Tibial nerve (tissue), 4 donors: Measurements from ENCODE around the gene SKA1. TPM values are rescaled to one million over a fixed set of nuclear protein-coding genes. Genes with fewer than 3 reads are reported as not detected.
A peak's percentile ranks its signal among the peaks of the same experiment; 100 is the strongest.

Source experiments
- DNase-seq, 2 donors: peaks; one replicate each; pipeline ENCODE4 v3.0.0-alpha.2; 2019; ENCODE audit warnings: low spot score in 2 of 2
- H3K27ac ChIP-seq, 4 donors: fragments of 200-600 bp; sonication (generic) in 3 of 4; one replicate each; pipeline ENCODE4 v1.5.1; 2017 to 2019; ENCODE audit warnings: mild to moderate bottlenecking in 1 of 4
- H3K27me3 ChIP-seq, 2 donors: fragments of 200-600 bp; sonication (generic) in 1 of 2; one replicate each; pipeline versions ENCODE4 v1.5.1 to v1.6.0; 2017 to 2019
- H3K36me3 ChIP-seq, 3 donors: fragments of 200-600 bp; sonication (generic); one replicate each; pipeline ENCODE4 v1.5.1; 2018 to 2019
- H3K4me1 ChIP-seq, 4 donors: fragments of 200-600 bp; sonication (generic) in 3 of 4; one replicate each; pipeline ENCODE4 v1.5.1; 2017 to 2019
- H3K4me3 ChIP-seq, 4 donors: fragments of 200-600 bp; sonication (generic) in 3 of 4; one replicate each; pipeline ENCODE4 v1.5.1; 2017 to 2019; ENCODE audit warnings: mild to moderate bottlenecking in 1 of 4, moderate library complexity in 1 of 4
- H3K9me3 ChIP-seq, 4 donors: fragments of 200-600 bp; sonication (generic) in 3 of 4; one replicate each; pipeline ENCODE4 v1.5.1; 2017 to 2019
- EP300 ChIP-seq, 2 donors: sonication (generic); formaldehyde crosslinking; IDR thresholded peaks; one replicate each; pipeline ENCODE4 v1.6.1; 2017; ENCODE audit warnings: antibody characterized with exemption in 2 of 2, mild to moderate bottlenecking in 1 of 2
- POLR2A ChIP-seq, 2 donors: fragments of 450-650 bp; IDR thresholded peaks; one replicate each; pipeline ENCODE4 v1.6.1; 2017; ENCODE audit warnings: antibody characterized with exemption in 2 of 2, mild to moderate bottlenecking in 2 of 2, moderate library complexity in 2 of 2
- WGBS, 2 donors: methylation state at CpG; one replicate each; pipeline ENCODE4 v1.1.5; 2018; 5-methylcytosine and 5-hydroxymethylcytosine counted together
- total RNA-seq, 4 donors: library from RNA; depleted of rRNA; stranded (reverse); fragments of >200 nt; gene quantifications; one replicate each; pipeline ENCODE4 v1.1.0, GENCODE V29; 2016
- TF ChIP-seq, protein P1 (sequence below), 5 experiments: fragments of 200-600 bp in 3 of 5; fragments of 450-650 bp in 2 of 5; sonication (generic) in 3 of 5; IDR thresholded peaks; one replicate each; pipeline ENCODE4 v1.5.1; 2016 to 2019; ENCODE audit warnings: antibody characterized with exemption in 5 of 5, mild to moderate bottlenecking in 3 of 5, moderate library complexity in 2 of 5

SKA1 gene, protein sequence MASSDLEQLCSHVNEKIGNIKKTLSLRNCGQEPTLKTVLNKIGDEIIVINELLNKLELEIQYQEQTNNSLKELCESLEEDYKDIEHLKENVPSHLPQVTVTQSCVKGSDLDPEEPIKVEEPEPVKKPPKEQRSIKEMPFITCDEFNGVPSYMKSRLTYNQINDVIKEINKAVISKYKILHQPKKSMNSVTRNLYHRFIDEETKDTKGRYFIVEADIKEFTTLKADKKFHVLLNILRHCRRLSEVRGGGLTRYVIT
- total RNA-seq = not detected

- peaks cover 0 to 13% (median 3%) of the 10 kb centered on the region in 4 donors for H3K9me3 ChIP-seq
- 1% methylated on average over 45 to 46 of the region's 47 CpGs for WGBS, 2 donors
- TF ChIP-seq, protein P1, sequence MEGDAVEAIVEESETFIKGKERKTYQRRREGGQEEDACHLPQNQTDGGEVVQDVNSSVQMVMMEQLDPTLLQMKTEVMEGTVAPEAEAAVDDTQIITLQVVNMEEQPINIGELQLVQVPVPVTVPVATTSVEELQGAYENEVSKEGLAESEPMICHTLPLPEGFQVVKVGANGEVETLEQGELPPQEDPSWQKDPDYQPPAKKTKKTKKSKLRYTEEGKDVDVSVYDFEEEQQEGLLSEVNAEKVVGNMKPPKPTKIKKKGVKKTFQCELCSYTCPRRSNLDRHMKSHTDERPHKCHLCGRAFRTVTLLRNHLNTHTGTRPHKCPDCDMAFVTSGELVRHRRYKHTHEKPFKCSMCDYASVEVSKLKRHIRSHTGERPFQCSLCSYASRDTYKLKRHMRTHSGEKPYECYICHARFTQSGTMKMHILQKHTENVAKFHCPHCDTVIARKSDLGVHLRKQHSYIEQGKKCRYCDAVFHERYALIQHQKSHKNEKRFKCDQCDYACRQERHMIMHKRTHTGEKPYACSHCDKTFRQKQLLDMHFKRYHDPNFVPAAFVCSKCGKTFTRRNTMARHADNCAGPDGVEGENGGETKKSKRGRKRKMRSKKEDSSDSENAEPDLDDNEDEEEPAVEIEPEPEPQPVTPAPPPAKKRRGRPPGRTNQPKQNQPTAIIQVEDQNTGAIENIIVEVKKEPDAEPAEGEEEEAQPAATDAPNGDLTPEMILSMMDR (IDR thresholded peaks at IDR 0.05) = no peak
- TF ChIP-seq POLR2A (IDR thresholded peaks at IDR 0.05) (peak in 1 of 2 donors; percentile 56), EP300 (IDR thresholded peaks at IDR 0.05) (peak; percentile 65 to 86)
- H3K4me1 ChIP-seq = peaks cover 0 to 10% (median 8%) of the 10 kb centered on the region in 4 donors
- H3K27me3 ChIP-seq = no peaks in the 10 kb centered on the region
- H3K4me3 ChIP-seq = peak within 1 kb of the TSS; percentile 14 to 59 (median 43)
- H3K36me3 ChIP-seq = no peaks in the 10 kb centered on the region
- peak within 1 kb of the TSS in 3 of 4 donors; percentile 82 to 86 (median 83) for H3K27ac ChIP-seq
- DNase-seq = peak; percentile 75 to 79
Observed at GRCh38 chr18:50374753-50375391, at the start of gene SKA1. Gene SKA1 (plus strand): TSS chr18:50375046. CDS start chr18:50375831, 785 bp downstream.

DNA sequence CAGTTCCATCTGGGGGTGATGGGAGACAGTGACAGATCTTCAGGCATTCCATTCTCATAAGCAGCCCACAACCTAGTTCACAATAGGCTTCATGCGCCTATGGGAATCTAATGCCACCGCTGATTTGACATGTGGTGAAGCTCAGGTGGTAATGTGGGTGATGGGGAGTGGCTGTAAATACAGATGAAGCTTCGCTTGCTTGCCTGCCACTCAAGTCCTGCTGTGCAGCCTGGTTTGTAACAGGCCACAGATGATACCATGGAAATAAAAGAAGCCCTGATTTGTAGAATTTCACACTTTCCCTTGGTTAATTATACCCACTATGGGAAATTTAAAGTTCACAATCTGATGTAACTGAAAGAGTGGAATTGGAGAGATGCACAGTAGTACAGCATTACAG lies 46.9 kb upstream of the SKA1 start:
- H3K4me3 ChIP-seq = no peak overlapping the region
- no peak for DNase-seq
- H3K4me1 ChIP-seq = no peaks in the 10 kb centered on the region
- no peaks in the 10 kb centered on the region for H3K9me3 ChIP-seq
- WGBS, 2 donors = 75 to 82% methylated on average over 3 of the region's 3 CpGs
- TF ChIP-seq, protein P1 (IDR thresholded peaks at IDR 0.05) = no peak
- TF ChIP-seq EP300 (IDR thresholded peaks at IDR 0.05) (no peak), POLR2A (IDR thresholded peaks at IDR 0.05) (no peak)
- no peaks in the 10 kb centered on the region for H3K36me3 ChIP-seq
- H3K27me3 ChIP-seq = no peaks in the 10 kb centered on the region
- H3K27ac ChIP-seq = no peak overlapping the region

- no peak overlapping the region for H3K27ac ChIP-seq
- no peaks in the 10 kb centered on the region for H3K9me3 ChIP-seq
- H3K27me3 ChIP-seq = no peaks in the 10 kb centered on the region
- TF ChIP-seq, protein P1 (IDR thresholded peaks at IDR 0.05) = no peak
- TF ChIP-seq EP300 (IDR thresholded peaks at IDR 0.05) (no peak), POLR2A (IDR thresholded peaks at IDR 0.05) (no peak)
- no peaks in the 10 kb centered on the region for H3K4me1 ChIP-seq
- DNase-seq = no peak
- H3K36me3 ChIP-seq = no peaks in the 10 kb centered on the region
- no peak overlapping the region for H3K4me3 ChIP-seq
Observed at GRCh38 chr18:50330176-50330575, 44.7 kb upstream of the SKA1 start.

DNA sequence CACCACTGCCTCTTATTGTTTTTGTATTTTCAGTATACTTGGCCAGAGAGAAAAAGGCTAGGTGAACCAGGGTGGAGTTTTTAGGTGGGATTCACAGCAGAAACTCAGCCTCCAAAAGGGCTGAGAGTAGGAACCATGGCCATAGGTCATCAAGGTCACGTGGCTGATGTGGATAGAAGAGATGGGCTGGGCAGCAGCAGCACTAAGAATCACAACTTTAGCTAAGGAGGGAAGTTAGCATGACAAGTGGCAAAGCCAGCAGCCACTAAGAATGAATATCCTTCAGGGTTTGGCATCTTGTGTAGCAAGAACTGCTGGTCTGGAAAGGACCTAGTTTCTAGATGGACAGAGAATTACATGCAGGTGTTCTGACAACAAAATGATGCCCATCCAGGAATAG lies 43.2 kb upstream of the SKA1 start:
- no peaks in the 10 kb centered on the region for H3K4me1 ChIP-seq
- TF ChIP-seq EP300 (IDR thresholded peaks at IDR 0.05) (no peak), POLR2A (IDR thresholded peaks at IDR 0.05) (no peak)
- TF ChIP-seq, protein P1 (IDR thresholded peaks at IDR 0.05) = no peak
- no peaks in the 10 kb centered on the region for H3K9me3 ChIP-seq
- no peaks in the 10 kb centered on the region for H3K36me3 ChIP-seq
- H3K27me3 ChIP-seq = no peaks in the 10 kb centered on the region
- no peak for DNase-seq
- no peak overlapping the region for H3K4me3 ChIP-seq
- H3K27ac ChIP-seq = no peak overlapping the region
- WGBS, 2 donors = 44 to 60% methylated on average over 1 of the region's 1 CpG

GRCh38 chr18:50334546-50335152 lies 40.2 kb upstream of the SKA1 start:
- TF ChIP-seq, protein P1 (IDR thresholded peaks at IDR 0.05) = no peak
- TF ChIP-seq POLR2A (IDR thresholded peaks at IDR 0.05) = no peak
- no peak for TF ChIP-seq EP300 (IDR thresholded peaks at IDR 0.05)

More at GRCh38 chr18:50334546-50335152, 40.2 kb upstream of the SKA1 start:
- no peaks in the 10 kb centered on the region for H3K4me1 ChIP-seq
- no peak overlapping the region for H3K27ac ChIP-seq
- no peaks in the 10 kb centered on the region for H3K36me3 ChIP-seq
- 71 to 73% methylated on average over 7 of the region's 7 CpGs for WGBS, 2 donors
- no peak for DNase-seq
- no peaks in the 10 kb centered on the region for H3K9me3 ChIP-seq
- no peaks in the 10 kb centered on the region for H3K27me3 ChIP-seq
- H3K4me3 ChIP-seq = no peak overlapping the region
